Natural killer cell treated with Interleukin-12 subunit alpha and Interleukin-12 subunit beta and Interleukin-15 and Interleukin-18, amount 100 ng/mL, for 72 hours (primary cell): Measurements from ENCODE around the gene TCP10L. TPM values are rescaled to one million over a fixed set of nuclear protein-coding genes. Genes with fewer than 3 reads are reported as not detected.

ENCODE experiments used
- ATAC-seq, 2 donors: fragments of 150-1000 bp; cut with Tn5 transposase in 1 of 2; sonication (Bioruptor Pico), chemical (Tn5 transposase) in 1 of 2; 2 replicates each; pipeline ENCODE4 v1.10.0; 2021
- DNase-seq: peaks from one replicate; pipeline ENCODE4 v3.0.0; 2022; ENCODE audit warnings: low spot score
- H3K27ac Mint-ChIP-seq, 2 donors: 1 replicate in 1 of 2; 2 replicates in 1 of 2; pipeline ENCODE4 v1.8.0; 2022; ENCODE audit warnings: mixed read lengths in 2 of 2, mild to moderate bottlenecking in 1 of 2, moderate library complexity in 1 of 2
- H3K27me3 Mint-ChIP-seq, 2 donors: 1 replicate in 1 of 2; 2 replicates in 1 of 2; pipeline ENCODE4 v1.8.0; 2022; ENCODE audit warnings: mixed read lengths in 2 of 2
- H3K36me3 Mint-ChIP-seq: one replicate; pipeline ENCODE4 v1.8.0; 2022; ENCODE audit warnings: mixed read lengths
- H3K4me1 Mint-ChIP-seq, 2 donors: 1 replicate in 1 of 2; 2 replicates in 1 of 2; pipeline ENCODE4 v1.8.0; 2022; ENCODE audit warnings: low read depth in 2 of 2, mixed read lengths in 2 of 2, mild to moderate bottlenecking in 1 of 2
- H3K4me3 Mint-ChIP-seq: one replicate; pipeline ENCODE4 v1.8.0; 2022; ENCODE audit warnings: mixed read lengths
- H3K9me3 Mint-ChIP-seq: 2 replicates; pipeline ENCODE4 v1.8.0; 2022; ENCODE audit warnings: mixed read lengths
- total RNA-seq, 2 donors: library from RNA; stranded (reverse); gene quantifications; one replicate each; pipeline ENCODE4 v1.2.3, GENCODE V29; 2022

The TCP10L gene
- total RNA-seq, 2 donors from 2014 or later: 1.1 to 1.3 TPM

DNA sequence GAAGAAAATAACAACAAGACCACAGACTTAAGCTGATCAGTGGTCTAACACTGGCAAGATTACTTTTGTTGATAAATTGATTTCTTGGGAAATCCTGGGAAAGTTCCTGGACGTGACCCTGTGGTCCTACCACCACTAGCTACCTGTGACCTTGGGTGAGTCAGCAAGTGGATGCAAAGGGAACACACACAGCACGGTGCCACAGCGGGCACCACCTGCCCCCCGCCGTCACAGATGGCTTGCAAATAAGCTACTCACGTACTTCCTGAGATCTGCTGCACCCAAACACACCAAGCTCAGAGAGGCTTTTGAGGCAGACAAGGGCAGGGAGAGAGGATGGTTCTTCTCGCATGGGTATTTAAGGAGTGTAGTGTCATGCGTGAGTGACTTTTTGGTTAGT lies 14.2 kb upstream of the TCP10L start:
- peaks cover 9% of the 10 kb centered on the region for H3K36me3 Mint-ChIP-seq
- H3K27me3 Mint-ChIP-seq: no peaks in the 10 kb centered on the region
- H3K27ac Mint-ChIP-seq: no peak overlapping the region
- no peak overlapping the region for H3K4me3 Mint-ChIP-seq
- H3K9me3 Mint-ChIP-seq: no peaks in the 10 kb centered on the region
- no peak for ATAC-seq
- no peak for DNase-seq
- peaks cover 5 to 10% of the 10 kb centered on the region in 2 donors for H3K4me1 Mint-ChIP-seq

- peaks cover 5 to 10% of the 10 kb centered on the region in 2 donors for H3K4me1 Mint-ChIP-seq
- no peak overlapping the region for H3K4me3 Mint-ChIP-seq
- DNase-seq (no peak), ATAC-seq (no peak)
- H3K36me3 Mint-ChIP-seq: peaks cover 5% of the 10 kb centered on the region
- no peaks in the 10 kb centered on the region for H3K9me3 Mint-ChIP-seq
- H3K27ac Mint-ChIP-seq: no peak overlapping the region
- H3K27me3 Mint-ChIP-seq: no peaks in the 10 kb centered on the region
Observed at GRCh38 chr21:32599091-32599490, 13.8 kb upstream of the TCP10L start.

GRCh38 chr21:32597205-32597604 lies 11.9 kb upstream of the TCP10L start:
- H3K36me3 Mint-ChIP-seq: no peaks in the 10 kb centered on the region
- ATAC-seq: no peak
- DNase-seq: no peak
- H3K9me3 Mint-ChIP-seq: no peaks in the 10 kb centered on the region
- no peak overlapping the region for H3K4me3 Mint-ChIP-seq
- H3K27me3 Mint-ChIP-seq: no peaks in the 10 kb centered on the region
- H3K27ac Mint-ChIP-seq: no peak overlapping the region
- H3K4me1 Mint-ChIP-seq: peaks cover 5 to 10% of the 10 kb centered on the region in 2 donors

- H3K36me3 Mint-ChIP-seq: no peaks in the 10 kb centered on the region
- H3K9me3 Mint-ChIP-seq: no peaks in the 10 kb centered on the region
- peaks cover 5 to 10% of the 10 kb centered on the region in 2 donors for H3K4me1 Mint-ChIP-seq
- no peak overlapping the region for H3K4me3 Mint-ChIP-seq
- no peak for DNase-seq
- no peak for ATAC-seq
- no peaks in the 10 kb centered on the region for H3K27me3 Mint-ChIP-seq
- H3K27ac Mint-ChIP-seq: no peak overlapping the region
Observed at GRCh38 chr21:32595431-32595830, 10.1 kb upstream of the TCP10L start.

- Mint-ChIP-seq H3K36me3 (no peaks in the 10 kb centered on the region), H3K9me3 (no peaks in the 10 kb centered on the region), H3K27me3 (no peaks in the 10 kb centered on the region), H3K27ac (no peak overlapping the region), H3K4me1 (peaks cover 3 to 5% of the 10 kb centered on the region in 2 donors), H3K4me3 (no peak overlapping the region)
- DNase-seq (no peak), ATAC-seq (no peak)
Observed at GRCh38 chr21:32593690-32594089, 8.4 kb upstream of the TCP10L start.

GRCh38 chr21:32592929-32593502 lies 7.7 kb upstream of the TCP10L start:
- H3K4me3 Mint-ChIP-seq: no peak overlapping the region
- H3K4me1 Mint-ChIP-seq: peaks cover 3 to 5% of the 10 kb centered on the region in 2 donors
- no peaks in the 10 kb centered on the region for H3K27me3 Mint-ChIP-seq
- ATAC-seq: peak in 1 of 2 donors; percentile 15
- H3K36me3 Mint-ChIP-seq: no peaks in the 10 kb centered on the region
- no peak overlapping the region for H3K27ac Mint-ChIP-seq
- H3K9me3 Mint-ChIP-seq: no peaks in the 10 kb centered on the region
- DNase-seq: no peak

DNA sequence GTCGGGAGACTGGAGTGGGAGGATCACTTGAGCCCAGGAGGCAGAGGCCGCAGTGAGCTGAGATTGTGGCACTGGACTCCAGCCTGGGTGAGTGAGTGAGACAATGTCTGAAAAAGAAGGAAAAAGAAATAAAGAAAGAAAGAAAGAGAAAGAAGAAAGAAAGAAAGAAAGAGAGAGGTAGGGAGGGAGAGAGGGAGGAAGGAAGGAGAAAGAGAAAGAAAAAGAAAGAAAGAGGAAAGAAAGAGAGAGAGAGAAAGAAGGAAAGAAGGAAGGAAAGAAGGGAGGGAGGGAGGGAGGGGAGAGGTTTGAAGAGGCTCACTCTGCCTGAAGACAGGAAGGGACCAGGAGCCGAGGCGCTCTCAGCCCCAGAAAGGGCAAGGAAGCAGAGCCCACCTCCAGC lies 4.8 kb upstream of the TCP10L start:
- DNase-seq: no peak
- Mint-ChIP-seq H3K27me3 (no peaks in the 10 kb centered on the region), H3K27ac (no peak overlapping the region), H3K4me3 (no peak overlapping the region), H3K4me1 (no peaks in the 10 kb centered on the region), H3K9me3 (no peaks in the 10 kb centered on the region), H3K36me3 (no peaks in the 10 kb centered on the region)
- no peak for ATAC-seq

DNA sequence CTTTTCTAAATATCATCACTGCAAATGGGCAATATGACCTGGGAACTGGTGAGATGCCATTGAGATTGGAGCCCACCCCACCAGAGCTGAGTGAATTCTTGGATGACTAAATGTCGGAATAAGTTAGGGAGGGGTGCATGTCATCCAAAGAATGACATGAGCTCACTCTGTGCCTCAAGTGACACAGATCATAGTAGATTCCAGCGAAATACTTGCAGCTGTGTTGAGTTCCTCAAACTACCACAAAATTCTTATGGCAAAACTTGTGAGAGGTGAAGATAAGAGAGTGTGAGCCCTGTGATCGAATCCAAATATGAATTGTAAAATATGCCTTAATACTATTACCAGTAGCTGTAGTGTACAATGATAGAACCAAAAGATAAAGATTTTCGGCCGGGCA lies 2.3 kb upstream of the TCP10L start:
- H3K9me3 Mint-ChIP-seq: no peaks in the 10 kb centered on the region
- H3K27ac Mint-ChIP-seq: no peak overlapping the region
- no peak overlapping the region for H3K4me3 Mint-ChIP-seq
- no peaks in the 10 kb centered on the region for H3K36me3 Mint-ChIP-seq
- no peak for ATAC-seq
- DNase-seq: no peak
- H3K4me1 Mint-ChIP-seq: no peaks in the 10 kb centered on the region
- H3K27me3 Mint-ChIP-seq: no peaks in the 10 kb centered on the region

GRCh38 chr21:32587120-32587519 lies 1.8 kb upstream of the TCP10L start:
- Mint-ChIP-seq H3K4me3 (no peak overlapping the region), H3K4me1 (no peaks in the 10 kb centered on the region), H3K27ac (no peak overlapping the region), H3K9me3 (no peaks in the 10 kb centered on the region), H3K36me3 (no peaks in the 10 kb centered on the region), H3K27me3 (no peaks in the 10 kb centered on the region)
- ATAC-seq: no peak
- DNase-seq: no peak

DNA sequence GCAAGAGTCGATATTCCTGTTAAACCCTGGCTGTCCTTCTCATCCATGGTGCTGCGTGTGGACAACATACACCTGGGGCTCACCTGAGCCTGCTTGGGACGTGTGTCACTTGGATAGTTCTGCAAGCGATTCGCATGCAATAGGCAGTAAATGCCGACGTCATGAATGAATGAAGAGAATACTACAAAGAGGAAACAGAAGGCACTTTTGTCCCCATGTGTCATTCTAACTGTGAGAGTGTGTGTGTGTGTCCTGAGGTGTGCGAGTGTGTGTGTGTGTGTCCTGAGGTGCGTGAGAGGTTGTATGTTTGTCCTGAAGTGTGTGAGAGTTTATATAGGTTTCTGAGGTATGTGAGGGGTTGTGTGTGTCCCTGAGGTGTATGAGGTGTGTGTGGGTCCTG lies 647 bp upstream of the TCP10L start:
- H3K27me3 Mint-ChIP-seq: no peaks in the 10 kb centered on the region
- ATAC-seq: no peak
- no peak overlapping the region for H3K27ac Mint-ChIP-seq
- DNase-seq: no peak
- no peaks in the 10 kb centered on the region for H3K36me3 Mint-ChIP-seq
- H3K9me3 Mint-ChIP-seq: no peaks in the 10 kb centered on the region
- H3K4me3 Mint-ChIP-seq: no peak overlapping the region
- H3K4me1 Mint-ChIP-seq: no peaks in the 10 kb centered on the region

GRCh38 chr21:32584472-32584871 lies 851 bp downstream of the TCP10L start:
- DNase-seq (no peak), ATAC-seq (peak in 1 of 2 donors; percentile 23)
- no peaks in the 10 kb centered on the region for H3K36me3 Mint-ChIP-seq
- no peaks in the 10 kb centered on the region for H3K9me3 Mint-ChIP-seq
- no peaks in the 10 kb centered on the region for H3K27me3 Mint-ChIP-seq
- no peaks in the 10 kb centered on the region for H3K4me1 Mint-ChIP-seq
- H3K4me3 Mint-ChIP-seq: no peak overlapping the region
- no peak overlapping the region for H3K27ac Mint-ChIP-seq

GRCh38 chr21:32581732-32582131 lies 3.6 kb downstream of the TCP10L start:
- H3K9me3 Mint-ChIP-seq: no peaks in the 10 kb centered on the region
- no peak overlapping the region for H3K4me3 Mint-ChIP-seq
- no peaks in the 10 kb centered on the region for H3K36me3 Mint-ChIP-seq
- no peak for DNase-seq
- H3K27me3 Mint-ChIP-seq: no peaks in the 10 kb centered on the region
- no peaks in the 10 kb centered on the region for H3K4me1 Mint-ChIP-seq
- no peak for ATAC-seq
- H3K27ac Mint-ChIP-seq: no peak overlapping the region

GRCh38 chr21:32580949-32581348 lies 4.4 kb downstream of the TCP10L start:
- H3K27ac Mint-ChIP-seq: no peak overlapping the region
- DNase-seq (no peak), ATAC-seq (no peak)
- no peaks in the 10 kb centered on the region for H3K36me3 Mint-ChIP-seq
- H3K4me1 Mint-ChIP-seq: no peaks in the 10 kb centered on the region
- no peaks in the 10 kb centered on the region for H3K9me3 Mint-ChIP-seq
- no peak overlapping the region for H3K4me3 Mint-ChIP-seq
- H3K27me3 Mint-ChIP-seq: no peaks in the 10 kb centered on the region

- H3K4me3 Mint-ChIP-seq: no peak overlapping the region
- H3K9me3 Mint-ChIP-seq: no peaks in the 10 kb centered on the region
- H3K4me1 Mint-ChIP-seq: no peaks in the 10 kb centered on the region
- H3K36me3 Mint-ChIP-seq: no peaks in the 10 kb centered on the region
- peak in 1 of 2 donors; percentile 51 for ATAC-seq
- H3K27me3 Mint-ChIP-seq: no peaks in the 10 kb centered on the region
- H3K27ac Mint-ChIP-seq: no peak overlapping the region
- DNase-seq: no peak
Observed at GRCh38 chr21:32578107-32578691, 7.1 kb downstream of the TCP10L start.

DNA sequence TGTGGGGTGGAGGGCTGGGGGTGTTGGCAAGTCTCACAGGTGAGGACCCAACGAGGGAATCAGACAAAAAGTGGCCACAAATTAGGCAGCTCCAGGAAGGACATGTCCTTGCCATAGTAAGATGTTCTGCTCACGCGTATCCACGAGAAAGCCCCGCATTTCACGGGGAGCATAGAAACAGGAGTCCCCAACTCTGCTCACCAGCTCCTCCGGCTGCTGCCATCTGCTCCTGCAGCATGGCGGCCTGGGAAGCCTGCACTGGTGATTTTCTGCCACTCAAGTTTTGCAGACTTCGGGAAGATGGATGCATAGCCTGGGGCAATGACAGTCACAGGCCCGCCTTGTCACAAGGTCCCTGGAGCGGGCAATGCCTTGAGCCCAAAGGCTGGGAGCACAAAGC lies 9.3 kb downstream of the TCP10L start:
- H3K27ac Mint-ChIP-seq: no peak overlapping the region
- no peak overlapping the region for H3K4me3 Mint-ChIP-seq
- ATAC-seq (no peak), DNase-seq (no peak)
- H3K9me3 Mint-ChIP-seq: no peaks in the 10 kb centered on the region
- H3K36me3 Mint-ChIP-seq: no peaks in the 10 kb centered on the region
- H3K27me3 Mint-ChIP-seq: no peaks in the 10 kb centered on the region
- peaks cover 0 to under 1% of the 10 kb centered on the region in 2 donors for H3K4me1 Mint-ChIP-seq
